Endothelial cell (in vitro differentiated cells): ENCODE data around the gene GAB2. TPM values are rescaled to one million over a fixed set of nuclear protein-coding genes. Genes with fewer than 3 reads are reported as not detected.
A peak's percentile ranks its signal among the peaks of the same experiment; 100 is the strongest.

Experiments
- DNase-seq: peaks from one replicate; pipeline ENCODE4 v3.0.0; 2021; ENCODE audit warnings: low spot score
- H3K27ac Mint-ChIP-seq: one replicate; pipeline ENCODE4 v1.8.0; 2021; ENCODE audit warnings: mixed read lengths, inconsistent platforms; ENCODE audit not compliant: unreplicated experiment
- H3K27me3 Mint-ChIP-seq: one replicate; pipeline ENCODE4 v1.8.0; 2021; ENCODE audit warnings: mild to moderate bottlenecking, moderate library complexity, mixed read lengths, inconsistent platforms; ENCODE audit not compliant: unreplicated experiment
- H3K36me3 Mint-ChIP-seq: one replicate; pipeline ENCODE4 v1.8.0; 2021; ENCODE audit warnings: mild to moderate bottlenecking, low read depth, mixed read lengths, inconsistent platforms; ENCODE audit not compliant: unreplicated experiment
- H3K4me1 Mint-ChIP-seq: one replicate; pipeline ENCODE4 v1.8.0; 2021; ENCODE audit warnings: mild to moderate bottlenecking, mixed read lengths, inconsistent platforms; ENCODE audit not compliant: unreplicated experiment
- H3K4me3 Mint-ChIP-seq: one replicate; pipeline ENCODE4 v1.8.0; 2021; ENCODE audit warnings: mild to moderate bottlenecking, mixed read lengths, inconsistent platforms; ENCODE audit not compliant: unreplicated experiment
- H3K9me3 Mint-ChIP-seq: one replicate; pipeline ENCODE4 v1.8.0; 2021; ENCODE audit warnings: mixed read lengths, inconsistent platforms; ENCODE audit not compliant: unreplicated experiment
- CTCF ChIP-seq: fragments of 200-600 bp; sonication (generic); IDR thresholded peaks from one replicate; pipeline ENCODE4 v1.5.0; 2021; ENCODE audit warnings: antibody characterized with exemption; ENCODE audit not compliant: unreplicated experiment
- total RNA-seq: library from RNA; stranded (reverse); fragmentation: NEBNext Ultra II Directional; extraction: Animal tissue kit (Norgen Biotek cat#: 25700); gene quantifications from one replicate; pipeline ENCODE4 v1.2.1, GENCODE V29; 2021; ENCODE audit not compliant: unreplicated experiment

Gene GAB2
- total RNA-seq, 1 donor from 2014 or later = 81.0 TPM

DNA sequence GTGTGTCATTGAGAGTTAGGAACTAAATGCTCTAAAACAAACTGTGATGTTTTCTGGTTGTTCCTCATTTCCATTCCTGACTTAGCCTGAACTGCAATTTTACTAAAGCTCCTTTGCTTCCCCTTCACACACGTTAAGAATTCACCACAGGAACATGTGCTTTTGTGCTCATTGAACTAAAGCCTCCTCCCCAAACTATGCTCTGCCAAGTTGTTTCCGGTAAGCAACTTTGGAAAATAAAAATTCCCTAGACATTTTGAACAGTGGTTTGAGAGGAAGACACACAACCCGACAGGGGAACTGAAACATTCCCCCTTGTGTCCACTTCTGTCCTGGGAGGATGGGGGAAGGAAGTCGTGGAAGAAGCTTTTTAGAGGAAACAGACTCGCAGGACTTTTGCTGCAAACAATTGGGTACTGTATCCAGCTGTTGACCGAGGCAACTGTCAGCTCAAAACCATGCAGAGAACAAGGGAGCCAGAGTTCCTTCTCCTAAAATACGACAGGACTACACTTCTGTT is 66.9 kb downstream of the GAB2 start:
- peaks cover 7% of the 10 kb centered on the region for H3K27me3 Mint-ChIP-seq
- TF ChIP-seq CTCF = no peak
- peak overlapping the region; percentile 65 for H3K4me3 Mint-ChIP-seq
- peaks cover 67% of the 10 kb centered on the region for H3K4me1 Mint-ChIP-seq
- no peaks in the 10 kb centered on the region for H3K9me3 Mint-ChIP-seq
- no peaks in the 10 kb centered on the region for H3K36me3 Mint-ChIP-seq
- peak overlapping the region; percentile 88 for H3K27ac Mint-ChIP-seq
- DNase-seq = peak; percentile 22

GRCh38 chr11:78350091-78350645 is 67.5 kb downstream of the GAB2 start:
- H3K27ac Mint-ChIP-seq = peak overlapping the region; percentile 88
- H3K27me3 Mint-ChIP-seq = peaks cover 7% of the 10 kb centered on the region
- DNase-seq = no peak
- peak overlapping the region; percentile 63 for H3K4me3 Mint-ChIP-seq
- H3K4me1 Mint-ChIP-seq = peaks cover 70% of the 10 kb centered on the region
- TF ChIP-seq CTCF = no peak
- H3K9me3 Mint-ChIP-seq = no peaks in the 10 kb centered on the region
- H3K36me3 Mint-ChIP-seq = no peaks in the 10 kb centered on the region

DNA sequence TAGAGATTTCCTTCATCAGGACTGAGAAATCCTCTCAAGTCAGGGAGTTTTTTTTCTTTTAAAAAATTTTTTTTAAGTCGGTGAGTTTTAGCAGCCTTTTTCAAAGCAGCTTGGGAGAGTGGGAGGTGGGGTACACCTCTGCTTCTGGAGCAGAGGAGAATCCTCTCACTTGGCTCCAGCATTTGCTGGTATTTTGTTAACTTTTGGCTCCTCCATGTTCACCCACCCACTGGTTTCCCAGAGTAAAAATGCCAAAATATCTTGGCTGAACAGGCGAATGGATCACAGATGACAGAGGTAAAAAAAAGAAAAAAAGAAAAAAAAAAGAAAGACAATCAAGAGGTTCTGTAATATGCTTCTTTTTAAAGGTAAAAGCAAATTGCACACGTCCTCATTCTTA is 68.0 kb downstream of the GAB2 start:
- no peak for TF ChIP-seq CTCF
- peaks cover 68% of the 10 kb centered on the region for H3K4me1 Mint-ChIP-seq
- peak overlapping the region; percentile 88 for H3K27ac Mint-ChIP-seq
- no peaks in the 10 kb centered on the region for H3K9me3 Mint-ChIP-seq
- peaks cover 7% of the 10 kb centered on the region for H3K27me3 Mint-ChIP-seq
- DNase-seq = no peak
- no peaks in the 10 kb centered on the region for H3K36me3 Mint-ChIP-seq
- H3K4me3 Mint-ChIP-seq = peak overlapping the region; percentile 59

GRCh38 chr11:78349114-78349513 is 68.5 kb downstream of the GAB2 start:
- DNase-seq = no peak
- peaks cover 70% of the 10 kb centered on the region for H3K4me1 Mint-ChIP-seq
- peak overlapping the region; percentile 59 for H3K4me3 Mint-ChIP-seq
- H3K36me3 Mint-ChIP-seq = no peaks in the 10 kb centered on the region
- TF ChIP-seq CTCF = no peak
- no peaks in the 10 kb centered on the region for H3K9me3 Mint-ChIP-seq
- peak overlapping the region; percentile 82 for H3K27ac Mint-ChIP-seq
- peaks cover 7% of the 10 kb centered on the region for H3K27me3 Mint-ChIP-seq

DNA sequence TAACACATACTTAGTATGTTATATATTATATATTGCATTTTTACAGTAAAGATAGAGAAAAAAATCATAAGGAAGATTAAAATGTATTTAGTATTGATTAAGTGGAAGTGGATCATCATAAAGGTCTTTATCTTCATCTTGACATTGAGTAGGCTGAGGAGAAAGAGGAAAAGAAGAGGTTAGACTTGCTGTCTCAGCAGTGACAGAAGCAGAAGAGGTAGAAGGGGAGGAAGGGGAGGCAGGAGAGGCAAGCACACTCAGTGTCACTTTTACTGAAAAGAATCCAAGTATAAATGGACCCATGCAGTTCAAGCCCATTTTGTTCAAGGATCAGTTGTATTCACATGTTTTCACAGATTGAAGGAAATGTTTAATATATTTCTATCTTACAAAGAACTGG is 69.7 kb downstream of the GAB2 start:
- Mint-ChIP-seq H3K9me3 (no peaks in the 10 kb centered on the region), H3K36me3 (no peaks in the 10 kb centered on the region), H3K27ac (no peak overlapping the region), H3K27me3 (peaks cover 7% of the 10 kb centered on the region), H3K4me1 (peaks cover 71% of the 10 kb centered on the region), H3K4me3 (no peak overlapping the region)
- no peak for DNase-seq
- no peak for TF ChIP-seq CTCF
